Thoracic aorta (tissue), 2 donors: ENCODE results near the gene NSD1. TPM values are rescaled to one million over a fixed set of nuclear protein-coding genes. Genes with fewer than 3 reads are reported as not detected.

ENCODE experiments used
- ATAC-seq: fragments of 150-250 bp; one replicate; pipeline ENCODE4 v1.8.0; 2017; ENCODE audit warnings: low read depth; ENCODE audit not compliant: insufficient number of reproducible peaks, low FRiP score
- DNase-seq: peaks from one replicate; pipeline ENCODE4 v3.0.0-alpha.2; 2020; ENCODE audit warnings: low spot score
- H3K27ac ChIP-seq, 2 donors: fragments of 200-600 bp; sonication (generic); 1 replicate in 1 of 2; 2 replicates in 1 of 2; pipeline ENCODE4 v1.5.1; 2016; ENCODE audit warnings: mild to moderate bottlenecking in 2 of 2, moderate library complexity in 2 of 2
- H3K27me3 ChIP-seq: fragments of 200-600 bp; sonication (generic); replicated peaks from 2 replicates; pipeline ENCODE4 v1.6.0; 2016; ENCODE audit warnings: mild to moderate bottlenecking; ENCODE audit not compliant: insufficient read depth
- H3K36me3 ChIP-seq: fragments of 200-600 bp; sonication (generic); one replicate; pipeline ENCODE4 v1.5.1; 2016
- H3K4me1 ChIP-seq, 2 donors: fragments of 200-600 bp; sonication (generic); 1 replicate in 1 of 2; 2 replicates in 1 of 2; pipeline versions ENCODE4 v1.5.1 to v1.6.0; 2016; ENCODE audit warnings: low read depth in 2 of 2, mild to moderate bottlenecking in 1 of 2; ENCODE audit not compliant: control insufficient read depth in 1 of 2
- H3K4me3 ChIP-seq: fragments of 200-600 bp; sonication (generic); 2 replicates; pipeline ENCODE4 v1.5.1; 2016; ENCODE audit warnings: mild to moderate bottlenecking
- H3K9me3 ChIP-seq: fragments of 200-600 bp; sonication (generic); 2 replicates; pipeline ENCODE4 v1.5.1; 2016
- CTCF ChIP-seq: fragments of 200-600 bp; sonication (generic); IDR thresholded peaks from one replicate; pipeline ENCODE4 v1.5.1; 2019; ENCODE audit warnings: antibody characterized with exemption
- total RNA-seq, 2 donors: library from RNA; depleted of rRNA; stranded (reverse); fragments of >200 nt; gene quantifications; one replicate each; pipeline versions ENCODE4 v1.1.0 to v1.2.3, GENCODE V29; 2016

Gene NSD1
- total RNA-seq, 2 donors from 2014 or later: 26.1 to 70.5 TPM

DNA sequence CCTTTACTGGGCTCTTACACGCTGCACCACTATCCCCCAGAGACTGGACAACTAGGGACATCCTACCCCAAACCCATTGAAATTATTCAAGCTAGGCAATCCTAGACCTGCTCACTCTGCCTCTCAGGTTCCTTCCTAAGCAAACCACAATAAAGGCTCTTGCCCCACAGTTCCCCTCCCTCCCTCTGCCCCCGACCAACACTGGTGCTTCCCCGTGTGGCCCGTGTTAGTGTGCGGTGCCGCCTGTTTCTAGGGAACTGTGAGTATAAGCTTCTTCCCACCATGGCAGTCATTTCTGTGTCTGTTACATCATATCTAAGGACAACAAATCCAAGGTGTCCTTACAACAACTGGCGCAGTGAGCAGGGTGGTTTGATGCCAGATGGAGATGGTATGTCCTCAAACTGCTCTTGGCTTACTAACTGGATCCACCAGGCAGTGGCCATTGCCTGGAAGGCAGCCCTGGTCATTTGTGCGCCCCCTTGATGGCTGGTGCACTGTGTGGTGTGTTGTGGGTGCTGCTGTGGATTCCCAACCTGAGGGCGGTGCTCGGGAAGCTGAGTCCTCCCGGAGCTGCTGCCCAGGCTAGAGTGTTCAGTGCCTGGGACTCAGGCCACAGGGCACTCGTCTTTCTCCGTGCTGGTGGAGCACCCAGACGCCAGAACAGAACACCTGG, 186.5 kb downstream of the NSD1 start:
- no peak for DNase-seq
- no peak overlapping the region for H3K4me3 ChIP-seq
- ATAC-seq: no peak
- no peaks in the 10 kb centered on the region for H3K27me3 ChIP-seq
- TF ChIP-seq CTCF: no peak
- no peaks in the 10 kb centered on the region for H3K4me1 ChIP-seq
- H3K27ac ChIP-seq: no peak overlapping the region
- peaks cover 2% of the 10 kb centered on the region for H3K36me3 ChIP-seq
- H3K9me3 ChIP-seq: no peaks in the 10 kb centered on the region

- TF ChIP-seq CTCF: no peak
- Histone ChIP-seq H3K9me3 (no peaks in the 10 kb centered on the region), H3K27me3 (no peaks in the 10 kb centered on the region), H3K4me3 (no peak overlapping the region), H3K36me3 (peaks cover 2% of the 10 kb centered on the region), H3K4me1 (no peaks in the 10 kb centered on the region), H3K27ac (no peak overlapping the region)
- DNase-seq: no peak
- ATAC-seq: peak; percentile 27
Measured at GRCh38 chr5:177320879-177321278, 187.3 kb downstream of the NSD1 start.

GRCh38 chr5:177325868-177326381, 192.4 kb downstream of the NSD1 start:
- H3K4me3 ChIP-seq: no peak overlapping the region
- no peak overlapping the region for H3K27ac ChIP-seq
- no peaks in the 10 kb centered on the region for H3K4me1 ChIP-seq
- DNase-seq: no peak
- no peaks in the 10 kb centered on the region for H3K27me3 ChIP-seq
- ATAC-seq: no peak
- H3K9me3 ChIP-seq: no peaks in the 10 kb centered on the region
- H3K36me3 ChIP-seq: peaks cover 12% of the 10 kb centered on the region
- no peak for TF ChIP-seq CTCF

GRCh38 chr5:177327539-177328522, 194.3 kb downstream of the NSD1 start:
- H3K27ac ChIP-seq: peak overlapping the region in 1 of 2 donors; percentile 52
- DNase-seq (no peak), ATAC-seq (no peak)
- no peaks in the 10 kb centered on the region for H3K4me1 ChIP-seq
- peaks cover 23% of the 10 kb centered on the region for H3K36me3 ChIP-seq
- H3K4me3 ChIP-seq: no peak overlapping the region
- no peak for TF ChIP-seq CTCF
- H3K27me3 ChIP-seq: no peaks in the 10 kb centered on the region
- no peaks in the 10 kb centered on the region for H3K9me3 ChIP-seq
